ENCODE measurements around the gene ORM2. TPM values are rescaled to one million over a fixed set of nuclear protein-coding genes. Genes with fewer than 3 reads are reported as not detected.

ORM2 gene
- polyA plus RNA-seq, 3 donors = 0.30 to 0.33 TPM; not detected in 1

DNA sequence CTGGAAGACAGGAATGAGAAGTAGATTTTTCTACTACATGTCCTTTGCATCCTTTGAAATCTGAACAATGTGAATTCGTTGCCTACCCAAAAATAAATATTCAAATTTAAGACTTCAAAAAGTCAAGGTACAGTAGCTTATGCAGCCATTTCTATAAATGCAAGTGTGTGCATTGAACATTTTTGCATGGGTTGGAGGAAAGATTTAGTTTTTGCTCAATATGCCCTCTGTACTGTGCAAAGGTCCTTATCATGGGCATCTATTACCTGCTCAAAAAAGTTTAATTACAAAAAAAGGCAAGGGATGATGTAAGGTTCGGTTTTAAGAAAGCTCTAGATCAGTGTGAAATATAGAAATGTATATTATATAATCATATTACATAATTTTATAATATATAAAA, 35.5 kb downstream of the ORM2 start:
- Histone ChIP-seq H2AFZ (ENCODE audit: insufficient read depth, low read depth, low read length, poor library complexity, severe bottlenecking) (no peak overlapping the region), H3K9me3 (replicated peaks in 1 of 2; ENCODE audit: control insufficient read depth in 1 of 2, insufficient read depth in 1 of 2, low read length in 2 of 2) (no peaks in the 10 kb centered on the region), H3K4me1 (ENCODE audit: control insufficient read depth in 1 of 2, insufficient read depth in 2 of 2, low read length in 2 of 2) (peaks cover 68 to 70% of the 10 kb centered on the region in 2 donors), H3K4me2 (replicated peaks; ENCODE audit: extremely low read depth, low read length, poor library complexity, severe bottlenecking) (no peak overlapping the region), H3K36me3 (replicated peaks in 1 of 2; ENCODE audit: control insufficient read depth in 1 of 2, insufficient read depth in 2 of 2, low read length in 2 of 2) (peaks cover 79 to 88% of the 10 kb centered on the region in 2 donors), H3K9ac (ENCODE audit: insufficient read depth, low read length, poor library complexity, severe bottlenecking) (no peak overlapping the region), H3K4me3 (replicated peaks in 1 of 3; ENCODE audit: low read depth in 2 of 3, low read length in 3 of 3) (peak overlapping the region in 1 of 3 experiments; percentile 58), H3K79me2 (ENCODE audit: insufficient read depth, low read length) (peaks cover 74% of the 10 kb centered on the region), H3K27me3 (ENCODE audit: control insufficient read depth in 2 of 2, insufficient read depth in 2 of 2, low read length in 2 of 2) (no peaks in the 10 kb centered on the region), H4K20me1 (ENCODE audit: insufficient read depth, low read length) (peaks cover 24% of the 10 kb centered on the region), H3K27ac (ENCODE audit: low read depth in 1 of 2, low read length in 2 of 2) (peak overlapping the region in 1 of 2 donors; percentile 96)
- TF ChIP-seq, protein P1, sequence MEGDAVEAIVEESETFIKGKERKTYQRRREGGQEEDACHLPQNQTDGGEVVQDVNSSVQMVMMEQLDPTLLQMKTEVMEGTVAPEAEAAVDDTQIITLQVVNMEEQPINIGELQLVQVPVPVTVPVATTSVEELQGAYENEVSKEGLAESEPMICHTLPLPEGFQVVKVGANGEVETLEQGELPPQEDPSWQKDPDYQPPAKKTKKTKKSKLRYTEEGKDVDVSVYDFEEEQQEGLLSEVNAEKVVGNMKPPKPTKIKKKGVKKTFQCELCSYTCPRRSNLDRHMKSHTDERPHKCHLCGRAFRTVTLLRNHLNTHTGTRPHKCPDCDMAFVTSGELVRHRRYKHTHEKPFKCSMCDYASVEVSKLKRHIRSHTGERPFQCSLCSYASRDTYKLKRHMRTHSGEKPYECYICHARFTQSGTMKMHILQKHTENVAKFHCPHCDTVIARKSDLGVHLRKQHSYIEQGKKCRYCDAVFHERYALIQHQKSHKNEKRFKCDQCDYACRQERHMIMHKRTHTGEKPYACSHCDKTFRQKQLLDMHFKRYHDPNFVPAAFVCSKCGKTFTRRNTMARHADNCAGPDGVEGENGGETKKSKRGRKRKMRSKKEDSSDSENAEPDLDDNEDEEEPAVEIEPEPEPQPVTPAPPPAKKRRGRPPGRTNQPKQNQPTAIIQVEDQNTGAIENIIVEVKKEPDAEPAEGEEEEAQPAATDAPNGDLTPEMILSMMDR (IDR thresholded peaks at IDR 0.05) = no peak
- intact Hi-C loops (cut with micrococcal nuclease) = no loop called here
- no peak for DNase-seq
- no peaks in the 10 kb centered on the region for H3K27me3 Mint-ChIP-seq (ENCODE audit: low read depth in 3 of 3)
- peaks cover 0 to 5% (median 0%) of the 10 kb centered on the region in 7 donors for H3K9me3 Mint-ChIP-seq
- H3K36me3 Mint-ChIP-seq = peaks cover 83 to 93% of the 10 kb centered on the region in 2 donors
- H3K4me3 Mint-ChIP-seq = no peak overlapping the region
- WGBS (ENCODE audit: insufficient coverage) = no CpG with 5 or more reads among the region's 2 CpGs
- peaks cover 69% of the 10 kb centered on the region for H3K4me1 Mint-ChIP-seq
- H3K27ac Mint-ChIP-seq = peak overlapping the region; percentile 97 to 99 (median 98)

DNA sequence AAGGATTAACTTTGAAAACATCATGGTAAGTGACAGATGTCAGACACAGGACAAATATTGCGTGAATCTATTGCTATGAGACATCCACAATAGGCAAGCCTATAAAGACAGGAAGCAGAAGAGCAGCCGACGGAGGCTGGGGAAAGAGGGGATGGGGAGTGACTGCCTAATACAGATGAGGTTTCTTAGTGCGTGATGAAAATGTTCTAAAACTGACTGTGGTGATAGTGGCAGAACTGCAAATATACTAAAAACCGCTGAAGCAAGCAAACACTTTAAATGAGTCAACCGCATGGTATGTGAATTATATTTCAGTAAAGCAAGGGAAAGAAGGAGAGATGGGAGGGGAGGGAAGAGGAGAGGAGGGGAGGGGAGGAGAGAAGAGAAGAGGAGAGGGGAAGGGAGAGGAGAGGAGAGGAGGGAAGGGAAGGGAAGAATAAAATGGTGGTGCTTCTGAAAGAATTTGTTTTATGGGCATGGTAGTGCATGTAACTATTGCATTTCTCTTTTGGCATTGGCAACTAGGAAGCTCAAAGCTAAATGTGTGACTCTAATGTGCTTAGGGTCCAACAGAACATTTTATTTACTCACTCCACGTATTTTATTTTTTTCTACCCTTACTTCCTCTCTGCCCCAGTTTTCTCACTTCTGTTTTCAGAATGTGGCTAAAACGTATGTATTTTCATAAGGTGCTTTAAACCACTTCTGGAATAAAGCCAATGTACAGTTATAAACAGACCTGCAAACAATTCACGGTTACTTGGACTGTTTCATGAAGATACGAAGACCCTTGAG, 36.9 kb downstream of the ORM2 start:
- H3K36me3 ChIP-seq (replicated peaks in 1 of 2; ENCODE audit: control insufficient read depth in 1 of 2, insufficient read depth in 2 of 2, low read length in 2 of 2) = peaks cover 73 to 88% of the 10 kb centered on the region in 2 donors
- H3K4me2 ChIP-seq (replicated peaks; ENCODE audit: extremely low read depth, low read length, poor library complexity, severe bottlenecking) = peak overlapping the region; percentile 34
- H3K79me2 ChIP-seq (ENCODE audit: insufficient read depth, low read length) = peaks cover 75% of the 10 kb centered on the region
- Mint-ChIP-seq H3K9me3 (peaks cover 0 to 5% (median 0%) of the 10 kb centered on the region in 7 donors), H3K27ac (peak overlapping the region; percentile 95 to 98 (median 97)), H3K4me1 (peaks cover 79% of the 10 kb centered on the region), H3K36me3 (peaks cover 80 to 92% of the 10 kb centered on the region in 2 donors), H3K4me3 (peak overlapping the region; percentile 49 to 56), H3K27me3 (ENCODE audit: low read depth in 3 of 3) (no peaks in the 10 kb centered on the region)
- peak overlapping the region in 1 of 3 experiments; percentile 34 for H3K4me3 ChIP-seq (replicated peaks in 1 of 3; ENCODE audit: low read depth in 2 of 3, low read length in 3 of 3)
- DNase-seq = peak; percentile 65 to 82 (median 70)
- intact Hi-C loops (cut with micrococcal nuclease) = no loop called here
- no peaks in the 10 kb centered on the region for H3K27me3 ChIP-seq (ENCODE audit: control insufficient read depth in 2 of 2, insufficient read depth in 2 of 2, low read length in 2 of 2)
- WGBS (ENCODE audit: insufficient coverage) = 9% methylated on average over 6 of the region's 10 CpGs
- peak overlapping the region; percentile 91 to 96 for H3K27ac ChIP-seq (ENCODE audit: low read depth in 1 of 2, low read length in 2 of 2)
- peaks cover 10% of the 10 kb centered on the region for H4K20me1 ChIP-seq (ENCODE audit: insufficient read depth, low read length)
- H3K9ac ChIP-seq (ENCODE audit: insufficient read depth, low read length, poor library complexity, severe bottlenecking) = peak overlapping the region; percentile 57
- H3K4me1 ChIP-seq (ENCODE audit: control insufficient read depth in 1 of 2, insufficient read depth in 2 of 2, low read length in 2 of 2) = peaks cover 81 to 84% of the 10 kb centered on the region in 2 donors
- H3K9me3 ChIP-seq (replicated peaks in 1 of 2; ENCODE audit: control insufficient read depth in 1 of 2, insufficient read depth in 1 of 2, low read length in 2 of 2) = no peaks in the 10 kb centered on the region
- no peak overlapping the region for H2AFZ ChIP-seq (ENCODE audit: insufficient read depth, low read depth, low read length, poor library complexity, severe bottlenecking)
- TF ChIP-seq, protein P1 (IDR thresholded peaks at IDR 0.05) = no peak

Measured in CD14-positive monocyte (primary cell).